ENCODE results near the gene ATP6V0D1.
"Not testable (repeated sequence)": the region's sequence is repeated elsewhere in the genome, so short reads cannot be mapped to it uniquely, and the experiment has no call there.

Gene ATP6V0D1

DNA sequence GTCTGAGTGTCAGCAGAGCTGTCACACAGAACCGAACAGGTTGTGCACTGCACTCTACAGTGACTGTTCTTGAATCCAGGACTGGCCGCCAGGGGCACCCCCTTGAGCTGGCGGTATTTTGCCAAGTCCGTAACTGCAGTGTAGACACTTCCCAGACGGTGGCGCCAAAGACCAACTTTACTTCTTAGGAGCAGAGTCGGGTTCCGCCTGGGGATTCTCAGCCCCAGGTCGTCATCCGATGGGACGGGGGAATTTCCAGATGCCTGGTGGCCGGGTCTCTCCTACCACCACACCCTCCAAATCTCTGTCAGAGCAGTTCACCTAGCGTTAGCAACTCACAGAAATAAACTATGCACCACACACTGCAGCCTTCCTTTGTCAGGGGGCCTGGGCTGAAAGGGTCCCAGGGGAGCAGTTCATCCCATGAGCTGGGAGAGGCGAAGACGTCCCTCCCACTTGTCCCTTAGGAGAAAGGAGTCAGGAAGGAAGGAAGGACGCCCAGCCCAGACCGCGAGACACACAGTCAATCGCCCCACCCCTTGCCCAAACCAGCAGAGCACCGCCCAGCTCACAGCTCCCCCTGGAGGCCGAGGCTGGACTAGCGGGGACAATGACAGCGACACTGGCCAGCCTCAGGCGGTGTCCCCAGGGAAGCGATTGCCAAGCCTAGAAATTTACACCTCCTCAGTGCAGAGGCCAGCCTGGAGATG lies 40.3 kb upstream of the ATP6V0D1 start:
- H3K9me3 ChIP-seq (replicated peaks in 1 of 11) = no peaks in the 10 kb centered on the region
- H4K20me1 ChIP-seq = peaks cover 0 to 7% (median 0%) of the 10 kb centered on the region in 11 experiments; a peak in 1 of 22 replicates
- peaks cover 69 to 91% (median 79%) of the 10 kb centered on the region in 10 experiments for H3K4me1 ChIP-seq
- peak overlapping the region; percentile 81 to 98 (median 93) for H3K4me2 ChIP-seq
- peak overlapping the region; percentile 63 to 82 (median 78) for H3K9ac ChIP-seq
- peak overlapping the region; percentile 34 to 66 (median 56); a peak in 18 of 20 replicates for H3K4me3 ChIP-seq
- H3K36me3 ChIP-seq = no peaks in the 10 kb centered on the region
- no peaks in the 10 kb centered on the region for H3K27me3 ChIP-seq
- 0 out of 22 replicates have a peak, but pooled peaks of 1 of the 11 experiments have one; percentile 21 for TF ChIP-seq Cebpa-rat (IDR thresholded peaks at IDR 0.05)
- H3K27ac ChIP-seq = peak overlapping the region; percentile 61 to 89 (median 86); a peak in 21 of 22 replicates

DNA sequence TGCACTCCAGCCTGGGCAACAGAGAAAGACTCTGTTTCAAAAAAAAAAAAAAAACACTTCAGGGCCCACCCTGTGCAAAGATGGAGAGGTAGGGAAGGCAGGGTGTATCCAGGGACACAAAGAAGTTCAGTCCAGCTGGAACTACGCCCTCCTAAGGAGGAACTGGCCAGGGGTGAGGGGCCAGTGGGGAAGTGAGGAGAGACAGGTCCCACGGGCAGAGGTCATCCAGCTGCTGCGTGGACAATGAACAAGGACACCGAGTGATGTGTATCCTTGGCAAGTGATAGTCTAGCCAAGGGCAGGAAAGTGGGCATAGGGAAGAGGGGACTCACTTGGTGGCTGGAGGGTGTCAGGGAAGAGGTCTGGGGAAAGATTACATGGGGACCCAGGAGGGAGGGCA lies 38.3 kb upstream of the ATP6V0D1 start:
- TF ChIP-seq Cebpa-rat (IDR thresholded peaks at IDR 0.05) = no peak
- Histone ChIP-seq H3K27me3 (no peaks in the 10 kb centered on the region), H3K9me3 (replicated peaks in 1 of 11) (no peaks in the 10 kb centered on the region), H4K20me1 (no peaks in the 10 kb centered on the region), H3K36me3 (no peaks in the 10 kb centered on the region), H3K9ac (peak overlapping the region in 9 of 11 experiments; percentile 60 to 73 (median 71); a peak in 16 of 22 replicates), H3K4me1 (peaks cover 72 to 91% (median 83%) of the 10 kb centered on the region in 10 experiments), H3K4me3 (peak overlapping the region in 8 of 10 experiments; percentile 30 to 54 (median 40); a peak in 13 of 20 replicates), H3K4me2 (peak overlapping the region; percentile 81 to 98 (median 93)), H3K27ac (peak overlapping the region in 10 of 11 experiments; percentile 72 to 87 (median 84); a peak in 19 of 22 replicates)

DNA sequence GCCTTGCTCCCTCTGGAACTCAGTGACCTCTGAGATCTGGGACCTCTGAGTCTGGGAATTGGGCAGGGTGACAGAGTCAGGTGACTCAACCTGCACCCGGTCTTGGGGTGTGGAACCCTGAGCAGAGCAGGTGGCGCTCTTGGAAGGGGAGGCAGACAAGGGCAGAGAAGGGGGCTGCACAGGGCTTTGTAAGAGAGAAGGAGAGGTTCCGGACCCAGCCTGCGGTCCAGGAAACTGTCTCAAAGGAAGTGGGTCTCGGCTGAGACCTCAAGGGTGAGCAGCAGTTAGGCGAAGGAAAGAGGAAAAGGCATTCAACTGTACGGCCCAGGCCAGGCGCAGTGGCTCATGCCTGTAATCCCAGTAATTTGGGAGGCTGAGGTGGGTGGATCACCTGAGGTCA lies 37.7 kb upstream of the ATP6V0D1 start:
- Histone ChIP-seq H4K20me1 (no peaks in the 10 kb centered on the region), H3K36me3 (no peaks in the 10 kb centered on the region), H3K27me3 (no peaks in the 10 kb centered on the region), H3K4me3 (peak overlapping the region in 9 of 10 experiments; percentile 1 to 54 (median 37); a peak in 15 of 20 replicates), H3K9me3 (replicated peaks in 1 of 11) (no peaks in the 10 kb centered on the region), H3K4me2 (peak overlapping the region; percentile 81 to 98 (median 93)), H3K27ac (peak overlapping the region; percentile 58 to 87 (median 83)), H3K9ac (peak overlapping the region; percentile 60 to 73 (median 68); a peak in 21 of 22 replicates), H3K4me1 (peaks cover 78 to 94% (median 89%) of the 10 kb centered on the region in 10 experiments)
- no peak for TF ChIP-seq Cebpa-rat (IDR thresholded peaks at IDR 0.05)

- TF ChIP-seq Cebpa-rat (IDR thresholded peaks at IDR 0.05) = no peak
- H3K4me3 ChIP-seq = peak overlapping the region in 9 of 10 experiments; percentile 1 to 54 (median 37); a peak in 10 of 20 replicates
- no peaks in the 10 kb centered on the region for H3K9me3 ChIP-seq (replicated peaks in 1 of 11)
- H3K27me3 ChIP-seq = no peaks in the 10 kb centered on the region
- peak overlapping the region; percentile 81 to 98 (median 93) for H3K4me2 ChIP-seq
- H3K4me1 ChIP-seq = peaks cover 79 to 98% (median 92%) of the 10 kb centered on the region in 10 experiments
- H4K20me1 ChIP-seq = no peaks in the 10 kb centered on the region
- H3K27ac ChIP-seq = peak overlapping the region; percentile 58 to 87 (median 83)
- H3K36me3 ChIP-seq = no peaks in the 10 kb centered on the region
- H3K9ac ChIP-seq = peak overlapping the region; percentile 60 to 73 (median 68); a peak in 21 of 22 replicates
These were observed 36.9 kb upstream of the ATP6V0D1 start for GRCh38 chr16:67517661-67518423.

GRCh38 chr16:67517155-67517445 lies 36.1 kb upstream of the ATP6V0D1 start:
- peaks cover 78 to 91% (median 87%) of the 10 kb centered on the region in 10 experiments for H3K4me1 ChIP-seq
- no peak overlapping the region for H3K4me3 ChIP-seq
- peak overlapping the region; percentile 81 to 98 (median 93) for H3K4me2 ChIP-seq
- no peak for TF ChIP-seq Cebpa-rat (IDR thresholded peaks at IDR 0.05)
- H4K20me1 ChIP-seq = no peaks in the 10 kb centered on the region
- no peaks in the 10 kb centered on the region for H3K27me3 ChIP-seq
- H3K27ac ChIP-seq = peak overlapping the region; percentile 14 to 87 (median 83); a peak in 19 of 22 replicates
- peak overlapping the region in 10 of 11 experiments; percentile 60 to 73 (median 70); a peak in 17 of 22 replicates for H3K9ac ChIP-seq
- no peaks in the 10 kb centered on the region for H3K36me3 ChIP-seq
- no peaks in the 10 kb centered on the region for H3K9me3 ChIP-seq (replicated peaks in 1 of 11)

DNA sequence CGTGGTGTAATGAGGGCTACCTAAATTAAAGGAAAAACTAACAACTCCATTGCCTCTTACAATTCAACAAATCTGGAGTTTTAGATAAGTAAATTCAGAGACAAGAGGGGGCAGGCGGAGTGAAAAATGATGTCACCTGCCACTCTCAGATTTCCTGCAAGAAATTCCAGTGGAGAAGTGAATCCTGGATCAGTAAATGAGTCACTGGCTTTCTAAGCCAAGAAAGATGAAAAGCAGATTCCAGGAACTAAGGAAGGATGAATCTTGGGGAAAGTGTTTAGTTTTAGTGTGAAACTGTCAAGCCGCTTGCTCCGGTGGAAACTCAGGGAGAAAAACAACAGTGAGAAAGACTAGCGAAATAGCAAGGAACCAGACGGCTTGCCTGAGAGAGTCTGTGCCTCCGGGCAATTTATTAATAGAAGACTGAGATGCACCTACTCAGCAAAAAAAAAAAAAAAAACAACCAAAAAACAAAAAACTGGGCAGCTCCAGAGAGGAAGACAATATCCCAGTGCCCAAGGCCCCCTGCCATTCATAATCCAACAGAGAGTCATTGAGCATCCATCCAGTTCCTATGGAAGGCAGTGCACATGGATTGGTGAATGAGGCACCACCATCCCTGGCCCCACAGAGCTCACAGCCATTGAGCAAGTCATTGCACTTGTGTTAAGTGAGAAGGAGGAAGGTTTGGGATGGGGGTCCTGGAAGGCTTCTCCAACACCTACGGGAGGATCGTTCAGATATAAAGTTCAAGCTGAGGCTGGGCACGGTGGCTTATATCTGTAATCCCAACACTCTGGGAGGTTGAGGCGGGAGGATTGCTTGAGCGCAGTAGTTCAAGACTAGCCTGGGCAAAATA lies 35.6 kb upstream of the ATP6V0D1 start:
- Histone ChIP-seq H4K20me1 (no peaks in the 10 kb centered on the region), H3K9ac (peak overlapping the region; percentile 19 to 73 (median 61); a peak in 19 of 22 replicates), H3K9me3 (replicated peaks in 1 of 11) (no peaks in the 10 kb centered on the region), H3K4me1 (peaks cover 72 to 85% (median 81%) of the 10 kb centered on the region in 10 experiments), H3K4me3 (no peak overlapping the region), H3K27ac (peak overlapping the region; percentile 14 to 87 (median 83); a peak in 21 of 22 replicates), H3K27me3 (no peaks in the 10 kb centered on the region), H3K36me3 (no peaks in the 10 kb centered on the region), H3K4me2 (peak overlapping the region; percentile 81 to 98 (median 93))
- no peak for TF ChIP-seq Cebpa-rat (IDR thresholded peaks at IDR 0.05)

- H3K4me1 ChIP-seq = peaks cover 60 to 67% (median 65%) of the 10 kb centered on the region in 10 experiments
These were observed 33.4 kb upstream of the ATP6V0D1 start for GRCh38 chr16:67514382-67514828.

DNA sequence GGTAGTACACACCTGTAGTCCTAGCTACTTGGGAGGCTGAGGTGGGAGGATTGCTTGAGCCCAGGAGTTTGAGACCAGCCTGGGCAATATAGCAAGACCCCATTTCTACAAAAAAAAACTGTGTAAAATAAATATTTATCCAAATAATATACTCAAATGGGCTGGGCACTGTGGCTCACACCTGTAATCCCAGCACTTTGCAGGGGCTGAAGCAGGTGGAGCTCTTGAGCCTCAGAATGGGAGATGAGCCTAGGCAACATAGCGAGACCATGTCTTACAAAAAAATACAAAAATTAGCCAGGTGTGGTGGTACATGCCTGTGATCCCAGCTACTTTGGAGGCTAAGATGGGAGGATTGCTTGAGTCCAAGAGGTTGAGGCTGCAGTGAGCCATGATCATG lies 32.9 kb upstream of the ATP6V0D1 start:
- Histone ChIP-seq H3K27ac (peak overlapping the region in 7 of 11 experiments; percentile 18 to 87 (median 85); a peak in 10 of 22 replicates), H3K4me1 (peaks cover 56 to 67% (median 60%) of the 10 kb centered on the region in 10 experiments), H3K4me2 (peak overlapping the region; percentile 18 to 97 (median 91); a peak in 20 of 22 replicates), H3K9ac (peak overlapping the region in 4 of 11 experiments; percentile 19 to 55 (median 42); a peak in 3 of 22 replicates)
- H3K27me3 ChIP-seq; H3K4me3 ChIP-seq; H4K20me1 ChIP-seq; H3K9me3 ChIP-seq (replicated peaks in 1 of 11); H3K36me3 ChIP-seq: not testable (repeated sequence)

More at GRCh38 chr16:67514382-67514828, 33.4 kb upstream of the ATP6V0D1 start:
- H3K4me3 ChIP-seq = no peak overlapping the region
- H3K27ac ChIP-seq = peak overlapping the region; percentile 23 to 87 (median 77); a peak in 20 of 22 replicates
- H3K9me3 ChIP-seq (replicated peaks in 1 of 11) = no peaks in the 10 kb centered on the region
- no peaks in the 10 kb centered on the region for H3K36me3 ChIP-seq
- H4K20me1 ChIP-seq = no peaks in the 10 kb centered on the region
- peak overlapping the region; percentile 16 to 73 (median 39); a peak in 17 of 22 replicates for H3K9ac ChIP-seq
- TF ChIP-seq Cebpa-rat (IDR thresholded peaks at IDR 0.05) = peak in 10 of 11 experiments; percentile 6 to 77 (median 60); a peak in 9 of 22 replicates
- H3K4me2 ChIP-seq = peak overlapping the region; percentile 81 to 98 (median 93)
- H3K27me3 ChIP-seq = no peaks in the 10 kb centered on the region

All from BLaER1 treated with 17β-estradiol and CSF1 and Interleukin-3, amounts not matched to agents 10 nM and 100 nM (cell line).